Stomach (tissue), 9 donors: ENCODE results near the gene CD74. TPM values are rescaled to one million over a fixed set of nuclear protein-coding genes. Genes with fewer than 3 reads are reported as not detected.
"Not testable (repeated sequence)": the region's sequence is repeated elsewhere in the genome, so short reads cannot be mapped to it uniquely, and the experiment has no call there.

Experiments
- DNase-seq, 2 donors: peaks; one replicate each; pipeline versions ENCODE4 v3.0.0 to v3.0.0-alpha.2; 2013 to 2019
- H3K27ac ChIP-seq, 5 donors: fragments of 200-600 bp in 4 of 5; sonication (generic) in 4 of 5; one replicate each; pipeline ENCODE4 v1.5.1; 2013 to 2019; ENCODE audit warnings: mild to moderate bottlenecking in 1 of 5, moderate library complexity in 1 of 5
- H3K27me3 ChIP-seq, 3 donors: fragments of 200-600 bp; sonication (generic); one replicate each; pipeline ENCODE4 v1.5.1; 2017 to 2019; ENCODE audit warnings: mixed run types in 1 of 3
- H3K36me3 ChIP-seq, 4 donors: fragments of 200-600 bp; sonication (generic); 1 replicate in 3 of 4; 2 replicates in 1 of 4; pipeline ENCODE4 v1.5.1; 2016 to 2019
- H3K4me1 ChIP-seq, 4 donors: fragments of 200-600 bp; sonication (generic); one replicate each; pipeline ENCODE4 v1.5.1; 2016 to 2019
- H3K4me3 ChIP-seq, 4 donors: fragments of 200-600 bp; sonication (generic) in 3 of 4; one replicate each; pipeline ENCODE4 v1.5.1; 2016 to 2019; ENCODE audit warnings: mild to moderate bottlenecking in 1 of 4
- H3K9me3 ChIP-seq, 4 donors: fragments of 200-600 bp; sonication (generic); one replicate each; pipeline ENCODE4 v1.5.1; 2016 to 2019
- EP300 ChIP-seq: sonication (generic); formaldehyde crosslinking; IDR thresholded peaks from one replicate; pipeline ENCODE4 v1.6.1; 2017; ENCODE audit warnings: antibody characterized with exemption
- POLR2A ChIP-seq, 4 donors: fragments of 450-650 bp; IDR thresholded peaks; one replicate each; pipeline ENCODE4 v1.6.1; 2016; ENCODE audit warnings: antibody characterized with exemption in 4 of 4, control low read depth in 2 of 4, mild to moderate bottlenecking in 1 of 4, moderate library complexity in 1 of 4
- POLR2AphosphoS5 ChIP-seq, 3 donors: sonication (generic); formaldehyde crosslinking; IDR thresholded peaks; one replicate each; pipeline ENCODE4 v1.6.1; 2016; ENCODE audit warnings: antibody characterized with exemption in 3 of 3
- WGBS, 5 donors: extraction: QIAGEN DNeasy Blood & Tissue Kit in 3 of 5; methylation state at CpG; one replicate each; pipeline versions ENCODE4 v1.1.5 to v1.1.7; 2013 to 2018; 5-methylcytosine and 5-hydroxymethylcytosine counted together
- intact Hi-C: fragments of 100-400 bp; cut with DNase I; formaldehyde crosslinking; loops from one replicate; pipeline ENCODE4 v1.15.1; 2023; ENCODE audit warnings: low total_unique reads
- polyA plus RNA-seq, 3 donors: library from polyadenylated mRNA; stranded (reverse); fragments of 200-250 nt; gene quantifications; one replicate each; pipeline ENCODE4 v1.2.3, GENCODE V29; 2013
- total RNA-seq, 5 donors: library from RNA; depleted of rRNA; stranded (reverse); fragments of >200 nt; gene quantifications; one replicate each; pipeline versions ENCODE4 v1.1.0 to v1.2.3, GENCODE V29; 2014 to 2016
- TF ChIP-seq, protein P1 (sequence below), 7 experiments: fragments of 450-650 bp in 4 of 7; fragments of 200-600 bp in 3 of 7; sonication (generic) in 3 of 7; IDR thresholded peaks; one replicate each; pipeline ENCODE4 v1.5.1; 2016 to 2019; ENCODE audit warnings: antibody characterized with exemption in 7 of 7, control low read depth in 2 of 7, mild to moderate bottlenecking in 1 of 7
- donor health status: healthy with polysubstance abuse.
- donor health status: Bipolar disorder and iron deficiency.
- donor health status: healthy.

Gene CD74
- total and polyA plus RNA-seq, 8 donors: 102 to 1,185 (median 296) TPM

DNA sequence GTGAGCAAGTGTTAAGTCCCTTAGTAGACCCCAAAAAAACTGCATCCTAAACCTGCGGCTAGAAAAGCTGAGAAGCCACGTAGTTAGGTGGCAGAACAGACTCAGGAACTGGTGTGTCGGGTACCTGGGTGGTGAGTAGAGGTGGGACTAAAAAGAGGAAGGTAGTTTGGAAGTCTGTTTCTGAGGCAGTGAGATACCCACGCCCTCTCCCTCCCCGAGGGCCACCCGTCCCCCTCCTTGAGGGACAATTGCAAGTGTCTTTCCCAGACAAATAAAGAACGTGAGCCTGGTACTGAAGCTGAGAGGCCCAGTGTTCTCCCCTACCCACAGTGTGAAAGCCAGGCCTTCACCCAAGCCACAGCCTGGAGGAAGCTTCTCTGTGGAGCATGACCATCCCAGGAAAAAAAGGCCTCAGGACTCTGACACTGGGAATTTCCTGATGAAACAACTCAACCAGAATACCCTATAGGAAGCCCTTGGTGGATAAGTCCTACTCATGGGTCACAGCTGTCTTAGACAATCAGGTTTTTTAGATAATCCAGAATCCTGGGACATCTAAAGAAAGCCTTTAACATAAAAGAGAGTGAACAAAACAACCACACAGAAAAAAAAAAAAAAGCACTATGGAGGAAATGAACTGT is 7.0 kb upstream of the CD74 start:
- H3K4me1 ChIP-seq: no peaks in the 10 kb centered on the region
- no peaks in the 10 kb centered on the region for H3K36me3 ChIP-seq
- no peak overlapping the region for H3K4me3 ChIP-seq
- WGBS, 5 donors: 59 to 72% (median 70%) methylated on average over 7 of the region's 7 CpGs
- H3K27me3 ChIP-seq: no peaks in the 10 kb centered on the region
- intact Hi-C loops: loop anchor here (10.0 kb wide), 1 partner anchor 155 kb away; no protein-coding TSS in a partner anchor
- no peak for TF ChIP-seq EP300
- no peak for TF ChIP-seq POLR2A (IDR thresholded peaks at IDR 0.05)
- H3K9me3 ChIP-seq: no peaks in the 10 kb centered on the region
- no peak overlapping the region for H3K27ac ChIP-seq
- DNase-seq: no peak

DNA sequence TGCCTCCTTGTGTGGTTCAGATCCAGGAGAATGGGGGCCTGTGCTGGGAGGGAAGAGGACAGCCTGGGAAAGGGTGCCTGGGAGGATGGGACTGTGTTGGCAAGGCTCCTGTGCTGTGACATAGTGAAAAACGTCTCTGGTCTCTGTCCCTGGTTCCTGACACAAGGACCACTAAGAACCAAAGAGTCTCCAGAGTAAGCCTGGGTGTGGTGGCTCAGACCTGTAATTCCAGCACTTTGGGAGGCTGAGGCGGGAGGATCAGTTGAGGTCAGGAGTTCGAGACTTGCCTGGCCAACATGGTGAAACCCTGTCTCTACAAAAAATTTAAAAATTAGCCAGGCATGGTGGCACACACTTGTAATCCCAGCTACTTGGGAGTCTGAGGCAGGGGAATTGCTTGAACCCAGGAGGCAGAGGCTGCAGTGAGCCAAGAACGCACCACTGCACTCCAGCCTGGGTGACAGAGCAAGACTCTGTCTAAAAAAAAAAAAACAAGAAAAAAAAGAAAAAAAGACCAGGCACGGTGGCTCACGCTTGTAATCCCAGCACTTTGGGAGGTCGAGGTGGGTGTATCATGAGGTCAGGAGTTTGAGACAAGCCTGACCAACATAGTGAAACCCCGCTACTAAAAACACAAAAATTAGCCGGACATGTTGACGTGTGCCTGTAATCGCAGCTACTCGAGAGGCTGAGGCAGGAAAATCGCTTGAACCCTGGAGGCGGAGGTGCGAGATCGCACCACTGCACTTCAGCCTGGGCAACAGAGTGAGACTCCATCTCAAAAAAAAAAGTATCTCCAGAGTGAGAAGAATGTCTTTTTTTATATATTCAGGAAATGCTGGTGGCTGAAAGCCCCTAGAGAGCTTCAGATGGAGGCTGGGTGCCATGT is 1.4 kb upstream of the CD74 start:
- DNase-seq, H3K36me3 ChIP-seq, H3K9me3 ChIP-seq, H3K27me3 ChIP-seq, H3K4me3 ChIP-seq, intact Hi-C loops: not testable (repeated sequence)
- Histone ChIP-seq H3K4me1 (peaks cover 10 to 41% (median 28%) of the 10 kb centered on the region in 4 donors), H3K27ac (peak overlapping the region in 4 of 5 donors; percentile 83 to 96 (median 88))
- 90 to 97% (median 94%) methylated on average over 16 of the region's 16 CpGs for WGBS, 5 donors

DNA sequence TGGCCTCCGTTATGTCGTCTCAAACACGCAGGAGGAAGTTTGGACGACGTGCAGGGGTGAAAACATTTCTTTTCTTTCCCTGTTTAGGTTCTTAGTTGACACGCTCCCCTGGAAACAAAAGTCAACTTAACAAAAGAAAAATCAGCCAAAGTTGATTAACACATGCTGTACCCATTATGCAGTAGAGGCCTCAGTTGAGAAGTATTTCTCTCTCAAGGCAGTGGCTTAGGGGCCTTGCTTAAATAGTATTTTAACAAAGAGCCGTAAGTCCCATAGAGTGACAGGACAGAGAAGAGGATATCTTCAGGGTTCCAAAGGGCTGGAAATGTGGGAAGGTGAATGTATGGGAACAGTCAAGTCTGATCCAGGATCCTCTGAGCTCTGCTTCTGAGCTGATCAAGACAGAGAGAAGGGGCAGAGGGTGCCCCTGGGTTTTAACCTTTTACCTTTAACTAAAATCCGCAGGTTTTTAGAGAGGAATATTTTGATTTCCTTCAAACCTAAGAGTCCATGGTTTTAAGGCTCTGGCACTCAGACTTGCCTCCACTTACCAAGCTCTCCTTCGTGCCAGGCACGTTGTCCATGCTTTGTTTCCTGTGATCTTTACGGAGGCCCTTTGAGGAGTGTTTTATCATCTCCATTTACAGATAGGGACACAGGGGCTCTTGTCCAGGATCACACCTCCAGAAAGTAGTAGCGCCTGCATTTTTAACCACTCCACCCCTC is 629 bp upstream of the CD74 start:
- H3K4me1 ChIP-seq: peaks cover 17 to 49% (median 29%) of the 10 kb centered on the region in 4 donors
- no peaks in the 10 kb centered on the region for H3K9me3 ChIP-seq
- H3K27me3 ChIP-seq: no peaks in the 10 kb centered on the region
- intact Hi-C loops: no loop called here
- peak overlapping the region in 3 of 4 donors; percentile 46 to 57 (median 48) for H3K4me3 ChIP-seq
- no peak for DNase-seq
- H3K36me3 ChIP-seq: peaks cover 0 to 8% (median 0%) of the 10 kb centered on the region in 4 donors
- WGBS, 5 donors: 46 to 56% (median 48%) methylated on average over 12 of the region's 12 CpGs
- TF ChIP-seq, protein P1, sequence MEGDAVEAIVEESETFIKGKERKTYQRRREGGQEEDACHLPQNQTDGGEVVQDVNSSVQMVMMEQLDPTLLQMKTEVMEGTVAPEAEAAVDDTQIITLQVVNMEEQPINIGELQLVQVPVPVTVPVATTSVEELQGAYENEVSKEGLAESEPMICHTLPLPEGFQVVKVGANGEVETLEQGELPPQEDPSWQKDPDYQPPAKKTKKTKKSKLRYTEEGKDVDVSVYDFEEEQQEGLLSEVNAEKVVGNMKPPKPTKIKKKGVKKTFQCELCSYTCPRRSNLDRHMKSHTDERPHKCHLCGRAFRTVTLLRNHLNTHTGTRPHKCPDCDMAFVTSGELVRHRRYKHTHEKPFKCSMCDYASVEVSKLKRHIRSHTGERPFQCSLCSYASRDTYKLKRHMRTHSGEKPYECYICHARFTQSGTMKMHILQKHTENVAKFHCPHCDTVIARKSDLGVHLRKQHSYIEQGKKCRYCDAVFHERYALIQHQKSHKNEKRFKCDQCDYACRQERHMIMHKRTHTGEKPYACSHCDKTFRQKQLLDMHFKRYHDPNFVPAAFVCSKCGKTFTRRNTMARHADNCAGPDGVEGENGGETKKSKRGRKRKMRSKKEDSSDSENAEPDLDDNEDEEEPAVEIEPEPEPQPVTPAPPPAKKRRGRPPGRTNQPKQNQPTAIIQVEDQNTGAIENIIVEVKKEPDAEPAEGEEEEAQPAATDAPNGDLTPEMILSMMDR (IDR thresholded peaks at IDR 0.05): no peak
- no peak for TF ChIP-seq POLR2A (IDR thresholded peaks at IDR 0.05)
- TF ChIP-seq EP300: no peak
- no peak for TF ChIP-seq POLR2AphosphoS5 (IDR thresholded peaks at IDR 0.05)
- H3K27ac ChIP-seq: peak overlapping the region; percentile 78 to 96 (median 86)

DNA sequence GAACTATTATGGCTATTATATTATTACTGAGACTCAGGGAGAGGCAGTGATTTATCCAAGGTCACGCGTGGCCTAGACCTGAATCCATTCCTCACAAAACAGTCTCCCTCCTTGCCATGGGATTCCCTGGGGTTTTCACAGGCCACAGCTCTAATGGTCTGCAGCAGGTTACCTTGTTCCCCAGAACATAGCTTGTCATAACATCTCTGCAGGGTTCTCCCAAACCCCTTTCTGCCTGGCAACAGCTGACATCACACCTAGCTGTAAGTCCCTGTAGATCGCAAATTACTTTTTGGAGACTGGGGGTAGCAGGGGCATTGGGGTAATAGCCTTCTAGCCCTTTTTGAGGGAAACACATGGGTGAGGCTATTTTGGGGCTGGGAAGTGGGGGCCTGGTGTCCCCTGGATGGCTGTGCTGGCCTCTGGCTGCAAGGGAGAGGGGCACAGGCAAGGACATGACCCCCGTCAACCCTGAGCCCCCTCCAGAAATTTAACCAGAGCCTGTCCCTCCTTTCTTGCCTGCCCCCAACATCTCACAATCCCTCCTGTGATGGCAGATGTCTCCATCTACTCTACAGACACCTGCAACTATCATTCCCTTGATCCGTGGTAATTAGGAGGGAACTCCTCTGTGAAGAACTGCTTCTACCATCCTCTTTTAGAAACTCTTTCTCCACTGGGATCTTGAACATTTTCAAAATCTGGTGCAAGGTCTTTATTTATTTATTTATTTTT is 1.3 kb downstream of the CD74 start:
- TF ChIP-seq POLR2A (IDR thresholded peaks at IDR 0.05) (no peak), POLR2AphosphoS5 (IDR thresholded peaks at IDR 0.05) (peak in 1 of 3 donors; percentile 51)
- TF ChIP-seq, protein P1 (IDR thresholded peaks at IDR 0.05): no peak
- H3K9me3 ChIP-seq: no peaks in the 10 kb centered on the region
- DNase-seq: peak; percentile 75 to 77
- peaks cover under 1 to 27% (median 9%) of the 10 kb centered on the region in 4 donors for H3K36me3 ChIP-seq
- peaks cover 17 to 55% (median 36%) of the 10 kb centered on the region in 4 donors for H3K4me1 ChIP-seq
- peak overlapping the region; percentile 70 to 96 (median 86) for H3K27ac ChIP-seq
- no peaks in the 10 kb centered on the region for H3K27me3 ChIP-seq
- 34 to 58% (median 55%) methylated on average over 5 of the region's 5 CpGs for WGBS, 5 donors
- intact Hi-C loops: no loop called here
- peak overlapping the region; percentile 46 to 57 (median 52) for H3K4me3 ChIP-seq
